HepG2 (cell line): ENCODE data around the gene SHISA5. TPM values are rescaled to one million over a fixed set of nuclear protein-coding genes. Genes with fewer than 3 reads are reported as not detected.

ENCODE experiments used
- ATAC-seq: fragments of 200-7000 bp; cut with Tn5 transposase; 3 replicates; pipeline ENCODE4 v1.9.1; 2020; ENCODE audit warnings: mild to moderate bottlenecking, moderate library complexity
- BruUV-seq: library from RNA; stranded (reverse); fragments of 400-500 nt; replicated peaks from 2 replicates; lab custom pipeline; 2021; lab: Mats Ljungman, UMichigan
- CTCF ChIA-PET: fragments of 300-600 bp; formaldehyde crosslinking; extraction: SDS; loops from one replicate; lab custom pipeline; 2021; ENCODE audit warnings: low total read pairs, inconsistent platforms, low intra/inter-chr PET ratio; lab: Yijun Ruan, JAX
- POLR2A ChIA-PET: fragments of 350-600 bp; sonication (Branson Sonifier 250); formaldehyde crosslinking; loops from one replicate; lab custom pipeline; 2020; ENCODE audit warnings: antibody characterized with exemption, inconsistent platforms; lab: Yijun Ruan, JAX
- DNase-seq: peaks from one replicate; pipeline ENCODE4 v3.0.0-alpha.2; 2015; ENCODE audit warnings: low spot score
- FAIRE-seq: peaks from 3 replicates; lab custom pipeline; 2011; peaks lifted over from hg19 to GRCh38; lab: Jason Lieb, UNC
- H2AFZ ChIP-seq: one replicate; pipeline ENCODE4 v1.6.1; 2011; ENCODE audit warnings: low read length, inconsistent platforms
- H3K27ac ChIP-seq: fragments of 300-600 bp; 3 replicates; pipeline ENCODE4 v1.8.0; 2011; ENCODE audit warnings: mixed run types, mild to moderate bottlenecking, mixed read lengths, low read length, inconsistent platforms; ENCODE audit not compliant: insufficient read depth; ENCODE audit errors: extremely low read length
- H3K27me3 ChIP-seq, 2 experiments: fragments of 200-600 bp in 1 of 2; 2 replicates in 1 of 2; 3 replicates in 1 of 2; pipeline versions ENCODE4 v1.6.0 to v1.8.0; 2011; ENCODE audit warnings: low read length in 2 of 2, mild to moderate bottlenecking in 2 of 2, moderate library complexity in 2 of 2, inconsistent platforms in 1 of 2; ENCODE audit not compliant: insufficient read depth in 2 of 2, control insufficient read depth in 1 of 2
- H3K36me3 ChIP-seq, 2 experiments: fragments of 200-600 bp in 1 of 2; replicated peaks in 1 of 2; 2 replicates in 1 of 2; 3 replicates in 1 of 2; pipeline versions ENCODE4 v1.5.1 to v1.8.0; 2011; ENCODE audit warnings: low read length in 2 of 2, inconsistent platforms in 1 of 2; ENCODE audit not compliant: insufficient read depth in 2 of 2, control insufficient read depth in 1 of 2
- H3K4me1 ChIP-seq: 2 replicates; pipeline ENCODE4 v1.5.1; 2012; ENCODE audit warnings: low read length, inconsistent platforms; ENCODE audit not compliant: insufficient read depth
- H3K4me2 ChIP-seq: 2 replicates; pipeline ENCODE4 v1.6.0; 2011; ENCODE audit warnings: low read depth, low read length, inconsistent platforms
- H3K4me3 ChIP-seq, 3 experiments: fragments of 200-600 bp in 1 of 3; sonication (generic), shearing (Covaris generic) in 1 of 3; replicated peaks in 1 of 3; 2 replicates each; pipeline ENCODE4 v1.5.1; 2011 to 2016; ENCODE audit warnings: low read length in 3 of 3, inconsistent platforms in 2 of 3, low read depth in 2 of 3, mild to moderate bottlenecking in 2 of 3, control low read depth in 1 of 3, mixed read lengths in 1 of 3; ENCODE audit not compliant: insufficient read depth in 1 of 3
- H3K79me2 ChIP-seq: one replicate; pipeline ENCODE4 v1.6.1; 2011; ENCODE audit warnings: low read length, inconsistent platforms; ENCODE audit not compliant: insufficient read depth
- H3K9ac ChIP-seq: 2 replicates; pipeline ENCODE4 v1.6.0; 2011; ENCODE audit warnings: mild to moderate bottlenecking, low read depth, low read length, inconsistent platforms; ENCODE audit not compliant: insufficient read depth
- H3K9me3 ChIP-seq: 2 replicates; pipeline ENCODE4 v1.5.1; 2012; ENCODE audit warnings: mild to moderate bottlenecking, low read length
- H4K20me1 ChIP-seq: 2 replicates; pipeline ENCODE4 v1.6.0; 2011; ENCODE audit warnings: inconsistent platforms, mild to moderate bottlenecking, low read length, moderate library complexity; ENCODE audit not compliant: insufficient read depth
- KLF11 ChIP-seq: IDR thresholded peaks from 2 replicates; pipeline ENCODE4 v1.6.1; 2016; ENCODE audit warnings: missing compliant biosample characterization
- POLR2A ChIP-seq, 2 experiments: IDR thresholded peaks; 2 replicates each; pipeline ENCODE4 v1.6.1; 2011; ENCODE audit warnings: low read depth in 2 of 2, low read length in 2 of 2, mild to moderate bottlenecking in 1 of 2, moderate library complexity in 1 of 2; ENCODE audit not compliant: insufficient read depth in 1 of 2
- SOX5 ChIP-seq: IDR thresholded peaks from 2 replicates; pipeline ENCODE4 v1.6.1; 2016; ENCODE audit warnings: borderline replicate concordance
- SP5 ChIP-seq: IDR thresholded peaks from 2 replicates; pipeline ENCODE4 v1.6.1; 2016; ENCODE audit warnings: low read depth, borderline replicate concordance
- TAF15 ChIP-seq: fragments of 200-400 bp; formaldehyde crosslinking; IDR thresholded peaks from one replicate; pipeline ENCODE4 v1.6.1; 2018; ENCODE audit warnings: mild to moderate bottlenecking, low read depth, low read length; ENCODE audit not compliant: poor library complexity, severe bottlenecking
- ZNF274 ChIP-seq: sonication (generic); formaldehyde crosslinking; IDR thresholded peaks from 2 replicates; pipeline ENCODE4 v1.5.1; 2020; ENCODE audit warnings: mild to moderate bottlenecking, missing genetic modification reagents
- WGBS: methylation state at CpG from one replicate; pipeline ENCODE4 v1.1.6; 2017; ENCODE audit warnings: low lambda C conversion rate; 5-methylcytosine and 5-hydroxymethylcytosine counted together
- in situ Hi-C: cut with HindIII; loops from 2 replicates; pipeline ENCODE4 v1.10.0; 2017; ENCODE audit warnings: low pct_unique_long_range_greater_than_20kb; ENCODE audit not compliant: extremely low pct_ligation_motif_present
- intact Hi-C: fragments of 100-400 bp; cut with micrococcal nuclease; formaldehyde crosslinking; loops from one replicate; pipeline ENCODE4 v1.10.0; 2022; ENCODE audit not compliant: unreplicated experiment
- polyA plus RNA-seq, 8 experiments: library from polyadenylated mRNA; depleted of rRNA in 3 of 8; stranded (reverse) in 7 of 8; unstranded in 1 of 8; fragments of >200 nt; fragmentation: Illumina TruSeq in 4 of 8; extraction: Trizol in 4 of 8; gene quantifications; 2 replicates each; pipeline versions ENCODE4 v1.2.1 to v1.2.3, GENCODE V29; 2011 to 2016; ENCODE audit warnings: low read depth in 4 of 8, missing spikeins in 1 of 8, mixed read lengths in 1 of 8; ENCODE audit not compliant: insufficient read depth in 1 of 8
- total RNA-seq, 5 experiments: library from RNA; depleted of rRNA; stranded (reverse); fragments of >200 nt; fragmentation: Illumina TruSeq; extraction: Trizol; gene quantifications; 2 replicates each; pipeline ENCODE4 v1.2.3, GENCODE V29; 2016; ENCODE audit warnings: low read depth in 1 of 5
- TF ChIP-seq, protein P1 (sequence below): sonication (generic); formaldehyde crosslinking; IDR thresholded peaks from 2 replicates; pipeline ENCODE4 v1.5.1; 2020; ENCODE audit warnings: mild to moderate bottlenecking, missing genetic modification reagents, moderate library complexity

Gene SHISA5
- total and polyA plus RNA-seq, 2 of the 13 experiments (the other 11 are each of a cell fraction or from before 2014, with no cell fraction given): 75.8 to 91.4 TPM

DNA sequence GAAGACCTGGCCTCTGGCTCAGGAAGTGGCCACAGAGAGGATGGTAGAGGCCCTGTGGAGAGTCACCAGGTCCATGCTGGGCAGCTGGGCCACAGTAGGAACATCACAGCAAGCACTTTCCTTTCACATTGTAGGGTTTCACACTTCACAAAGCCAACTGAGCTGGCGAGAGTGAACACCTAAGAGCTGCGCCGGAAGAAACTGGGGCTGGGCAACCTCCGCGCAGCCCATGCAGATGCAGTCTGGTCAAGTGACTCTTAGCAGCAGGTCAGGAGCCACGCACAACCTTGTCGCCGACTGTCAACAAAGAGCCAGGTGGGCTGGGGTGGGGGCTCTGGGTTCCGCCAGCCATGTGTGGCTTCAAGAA lies 15.3 kb upstream of the SHISA5 start:
- DNase-seq: no peak
- intact Hi-C loops: no loop called here
- Histone ChIP-seq H2AFZ (no peak overlapping the region), H3K9me3 (no peaks in the 10 kb centered on the region), H3K4me2 (no peak overlapping the region), H3K4me1 (no peaks in the 10 kb centered on the region), H3K27ac (no peak overlapping the region), H4K20me1 (no peaks in the 10 kb centered on the region), H3K4me3 (no peak overlapping the region), H3K36me3 (peaks cover 12 to 33% of the 10 kb centered on the region in 2 experiments), H3K27me3 (no peaks in the 10 kb centered on the region), H3K79me2 (no peaks in the 10 kb centered on the region), H3K9ac (no peak overlapping the region)
- ATAC-seq: no peak
- no TSS peak for BruUV-seq
- FAIRE-seq: no peak
- TF ChIP-seq SP5 (CRISPR knock-in tag): no peak
- TF ChIP-seq, protein P1, sequence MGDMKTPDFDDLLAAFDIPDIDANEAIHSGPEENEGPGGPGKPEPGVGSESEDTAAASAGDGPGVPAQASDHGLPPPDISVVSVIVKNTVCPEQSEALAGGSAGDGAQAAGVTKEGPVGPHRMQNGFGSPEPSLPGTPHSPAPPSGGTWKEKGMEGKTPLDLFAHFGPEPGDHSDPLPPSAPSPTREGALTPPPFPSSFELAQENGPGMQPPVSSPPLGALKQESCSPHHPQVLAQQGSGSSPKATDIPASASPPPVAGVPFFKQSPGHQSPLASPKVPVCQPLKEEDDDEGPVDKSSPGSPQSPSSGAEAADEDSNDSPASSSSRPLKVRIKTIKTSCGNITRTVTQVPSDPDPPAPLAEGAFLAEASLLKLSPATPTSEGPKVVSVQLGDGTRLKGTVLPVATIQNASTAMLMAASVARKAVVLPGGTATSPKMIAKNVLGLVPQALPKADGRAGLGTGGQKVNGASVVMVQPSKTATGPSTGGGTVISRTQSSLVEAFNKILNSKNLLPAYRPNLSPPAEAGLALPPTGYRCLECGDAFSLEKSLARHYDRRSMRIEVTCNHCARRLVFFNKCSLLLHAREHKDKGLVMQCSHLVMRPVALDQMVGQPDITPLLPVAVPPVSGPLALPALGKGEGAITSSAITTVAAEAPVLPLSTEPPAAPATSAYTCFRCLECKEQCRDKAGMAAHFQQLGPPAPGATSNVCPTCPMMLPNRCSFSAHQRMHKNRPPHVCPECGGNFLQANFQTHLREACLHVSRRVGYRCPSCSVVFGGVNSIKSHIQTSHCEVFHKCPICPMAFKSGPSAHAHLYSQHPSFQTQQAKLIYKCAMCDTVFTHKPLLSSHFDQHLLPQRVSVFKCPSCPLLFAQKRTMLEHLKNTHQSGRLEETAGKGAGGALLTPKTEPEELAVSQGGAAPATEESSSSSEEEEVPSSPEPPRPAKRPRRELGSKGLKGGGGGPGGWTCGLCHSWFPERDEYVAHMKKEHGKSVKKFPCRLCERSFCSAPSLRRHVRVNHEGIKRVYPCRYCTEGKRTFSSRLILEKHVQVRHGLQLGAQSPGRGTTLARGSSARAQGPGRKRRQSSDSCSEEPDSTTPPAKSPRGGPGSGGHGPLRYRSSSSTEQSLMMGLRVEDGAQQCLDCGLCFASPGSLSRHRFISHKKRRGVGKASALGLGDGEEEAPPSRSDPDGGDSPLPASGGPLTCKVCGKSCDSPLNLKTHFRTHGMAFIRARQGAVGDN (CRISPR knock-in tag): peak; percentile 12; the same call in 1 of the 2 replicates
- in situ Hi-C loops: no loop called here
- POLR2A ChIA-PET: no interaction called here
- CTCF ChIA-PET: no interaction called here
- WGBS: 98% methylated on average over 6 of the region's 9 CpGs

GRCh38 chr3:48518638-48519276 lies 14.8 kb upstream of the SHISA5 start:
- H2AFZ ChIP-seq: no peak overlapping the region
- no peak overlapping the region for H3K4me2 ChIP-seq
- in situ Hi-C loops: no loop called here
- no peak overlapping the region for H3K4me3 ChIP-seq
- H3K9ac ChIP-seq: no peak overlapping the region
- BruUV-seq: TSS peak; percentile 27
- DNase-seq (no peak), ATAC-seq (no peak), FAIRE-seq (no peak)
- H3K27ac ChIP-seq: no peak overlapping the region
- intact Hi-C loops: no loop called here
- ChIA-PET POLR2A (no interaction called here), CTCF (no interaction called here)
- H3K9me3 ChIP-seq: no peaks in the 10 kb centered on the region
- no peaks in the 10 kb centered on the region for H3K4me1 ChIP-seq
- no peaks in the 10 kb centered on the region for H3K79me2 ChIP-seq
- no peaks in the 10 kb centered on the region for H4K20me1 ChIP-seq
- peaks cover 11 to 28% of the 10 kb centered on the region in 2 experiments for H3K36me3 ChIP-seq
- 91% methylated on average over 8 of the region's 12 CpGs for WGBS
- H3K27me3 ChIP-seq: no peaks in the 10 kb centered on the region
- TF ChIP-seq SOX5 (CRISPR knock-in tag) (no peak), TAF15 (no peak), KLF11 (CRISPR knock-in tag) (no peak), POLR2A (IDR thresholded peaks at IDR 0.05; ENCODE audit: insufficient read depth in 1 of 2, low read depth in 2 of 2, low read length in 2 of 2) (peak in 1 of 2 experiments; percentile 15; a peak in 1 of 4 replicates), ZNF274 (CRISPR knock-in tag) (0 out of 2 replicates have a peak, but pooled peaks have one; percentile 10)
- TF ChIP-seq, protein P1 (CRISPR knock-in tag): peak; percentile 16; the same call in 1 of the 2 replicates
